Measurements from ENCODE around the gene LAMA3. TPM values are rescaled to one million over a fixed set of nuclear protein-coding genes. Genes with fewer than 3 reads are reported as not detected.

Gene LAMA3
- total and polyA plus RNA-seq, 4 donors = 0.26 to 3.9 (median 0.37) TPM

- H3K27me3 ChIP-seq (ENCODE audit: control insufficient read depth in 4 of 4, insufficient read depth in 4 of 4, low read length in 3 of 4) = no peaks in the 10 kb centered on the region
- DNase-seq (ENCODE audit: low spot score) = no peak
- no peaks in the 10 kb centered on the region for H3K9me3 ChIP-seq (ENCODE audit: control insufficient read depth in 4 of 4, low read length in 3 of 4)
- H3K27ac ChIP-seq (ENCODE audit: low read depth in 1 of 2, low read length in 2 of 2) = no peak overlapping the region
- WGBS = 88% methylated on average over 1 of the region's 1 CpG
- H3K9ac ChIP-seq (ENCODE audit: low read depth in 1 of 2, low read length in 2 of 2) = no peak overlapping the region
- H3K36me3 ChIP-seq (ENCODE audit: control insufficient read depth in 4 of 4, insufficient read depth in 3 of 4, low read depth in 1 of 4, low read length in 3 of 4) = no peaks in the 10 kb centered on the region
- TF ChIP-seq RAD21 (IDR thresholded peaks at IDR 0.05) = no peak
- no peaks in the 10 kb centered on the region for H3K4me1 ChIP-seq (ENCODE audit: control insufficient read depth in 4 of 4, insufficient read depth in 4 of 4, low read length in 3 of 4)
- H3K4me3 ChIP-seq (ENCODE audit: low read depth in 1 of 3, low read length in 3 of 3) = no peak overlapping the region
These were observed 17.7 kb upstream of the LAMA3 start for GRCh38 chr18:23671564-23671963.

GRCh38 chr18:23673725-23674124 is 15.5 kb upstream of the LAMA3 start:
- no peaks in the 10 kb centered on the region for H3K27me3 ChIP-seq (ENCODE audit: control insufficient read depth in 4 of 4, insufficient read depth in 4 of 4, low read length in 3 of 4)
- WGBS = 71% methylated on average over 1 of the region's 1 CpG
- no peak overlapping the region for H3K4me3 ChIP-seq (ENCODE audit: low read depth in 1 of 3, low read length in 3 of 3)

GRCh38 chr18:23675236-23675635 is 14.0 kb upstream of the LAMA3 start:
- H3K27me3 ChIP-seq (ENCODE audit: control insufficient read depth in 4 of 4, insufficient read depth in 4 of 4, low read length in 3 of 4) = peaks cover 0 to 4% (median 0%) of the 10 kb centered on the region in 4 donors
- no peak overlapping the region for H3K4me3 ChIP-seq (ENCODE audit: low read depth in 1 of 3, low read length in 3 of 3)
- H3K36me3 ChIP-seq (ENCODE audit: control insufficient read depth in 4 of 4, insufficient read depth in 3 of 4, low read depth in 1 of 4, low read length in 3 of 4) = no peaks in the 10 kb centered on the region
- no peak overlapping the region for H3K27ac ChIP-seq (ENCODE audit: low read depth in 1 of 2, low read length in 2 of 2)
- DNase-seq (ENCODE audit: low spot score) = no peak
- TF ChIP-seq ZBTB33 (IDR thresholded peaks at IDR 0.05) (no peak), SP1 (IDR thresholded peaks at IDR 0.05) (no peak), FOXA2 (IDR thresholded peaks at IDR 0.05) (no peak), FOXA1 (IDR thresholded peaks at IDR 0.05) (no peak), ATF3 (IDR thresholded peaks at IDR 0.05) (no peak), TAF1 (conservative IDR thresholded peaks at IDR 0.05) (no peak), HNF4A (conservative IDR thresholded peaks at IDR 0.05) (no peak), YY1 (IDR thresholded peaks at IDR 0.05) (no peak), RAD21 (IDR thresholded peaks at IDR 0.05) (no peak)
- H3K9me3 ChIP-seq (ENCODE audit: control insufficient read depth in 4 of 4, low read length in 3 of 4) = no peaks in the 10 kb centered on the region
- no peaks in the 10 kb centered on the region for H3K4me1 ChIP-seq (ENCODE audit: control insufficient read depth in 4 of 4, insufficient read depth in 4 of 4, low read length in 3 of 4)
- no peak overlapping the region for H3K9ac ChIP-seq (ENCODE audit: low read depth in 1 of 2, low read length in 2 of 2)

More at GRCh38 chr18:23673725-23674124, 15.5 kb upstream of the LAMA3 start:
- no peak overlapping the region for H3K27ac ChIP-seq (ENCODE audit: low read depth in 1 of 2, low read length in 2 of 2)
- no peaks in the 10 kb centered on the region for H3K4me1 ChIP-seq (ENCODE audit: control insufficient read depth in 4 of 4, insufficient read depth in 4 of 4, low read length in 3 of 4)
- no peak for DNase-seq (ENCODE audit: low spot score)
- H3K36me3 ChIP-seq (ENCODE audit: control insufficient read depth in 4 of 4, insufficient read depth in 3 of 4, low read depth in 1 of 4, low read length in 3 of 4) = no peaks in the 10 kb centered on the region
- H3K9me3 ChIP-seq (ENCODE audit: control insufficient read depth in 4 of 4, low read length in 3 of 4) = no peaks in the 10 kb centered on the region
- no peak overlapping the region for H3K9ac ChIP-seq (ENCODE audit: low read depth in 1 of 2, low read length in 2 of 2)
- TF ChIP-seq RAD21 (IDR thresholded peaks at IDR 0.05) = no peak

- H3K4me1 ChIP-seq (ENCODE audit: control insufficient read depth in 4 of 4, insufficient read depth in 4 of 4, low read length in 3 of 4) = no peaks in the 10 kb centered on the region
- peaks cover 0 to 4% (median 0%) of the 10 kb centered on the region in 4 donors for H3K27me3 ChIP-seq (ENCODE audit: control insufficient read depth in 4 of 4, insufficient read depth in 4 of 4, low read length in 3 of 4)
- H3K27ac ChIP-seq (ENCODE audit: low read depth in 1 of 2, low read length in 2 of 2) = no peak overlapping the region
- no peaks in the 10 kb centered on the region for H3K36me3 ChIP-seq (ENCODE audit: control insufficient read depth in 4 of 4, insufficient read depth in 3 of 4, low read depth in 1 of 4, low read length in 3 of 4)
- no peak for DNase-seq (ENCODE audit: low spot score)
- H3K9ac ChIP-seq (ENCODE audit: low read depth in 1 of 2, low read length in 2 of 2) = no peak overlapping the region
- no peaks in the 10 kb centered on the region for H3K9me3 ChIP-seq (ENCODE audit: control insufficient read depth in 4 of 4, low read length in 3 of 4)
- WGBS = 81% methylated on average over 3 of the region's 3 CpGs
- H3K4me3 ChIP-seq (ENCODE audit: low read depth in 1 of 3, low read length in 3 of 3) = no peak overlapping the region
- TF ChIP-seq SP1 (IDR thresholded peaks at IDR 0.05) (no peak), MAX (IDR thresholded peaks at IDR 0.05) (no peak), GABPA (IDR thresholded peaks at IDR 0.05 in 1 of 2, conservative IDR thresholded peaks at IDR 0.05 in 1 of 2) (no peak), ZBTB33 (IDR thresholded peaks at IDR 0.05) (no peak), EGR1 (IDR thresholded peaks at IDR 0.05; ENCODE audit: low read depth in 2 of 2) (no peak), FOXA1 (IDR thresholded peaks at IDR 0.05) (no peak), TAF1 (conservative IDR thresholded peaks at IDR 0.05) (no peak), RAD21 (IDR thresholded peaks at IDR 0.05) (no peak), HNF4A (conservative IDR thresholded peaks at IDR 0.05) (no peak), RXRA (IDR thresholded peaks at IDR 0.05) (no peak), HNF4G (IDR thresholded peaks at IDR 0.05) (no peak), YY1 (IDR thresholded peaks at IDR 0.05) (no peak), ATF3 (IDR thresholded peaks at IDR 0.05) (no peak), CTCF (IDR thresholded peaks at IDR 0.05; ENCODE audit: low read depth, low read length, missing input control) (no peak), NR2F2 (IDR thresholded peaks at IDR 0.05) (no peak), JUND (IDR thresholded peaks at IDR 0.05) (no peak)
These were observed 13.4 kb upstream of the LAMA3 start for GRCh38 chr18:23675896-23676295.
